Effector memory CD8-positive, alpha-beta T cell (primary cell): ENCODE data around the gene GOLGA6A.
"Not testable (repeated sequence)": the region's sequence is repeated elsewhere in the genome, so short reads cannot be mapped to it uniquely, and the experiment has no call there.

Experiments used
- ATAC-seq: fragments of 150-1000 bp; cut with Tn5 transposase; replicated peaks from 2 replicates; pipeline ENCODE4 v1.10.0; 2021; ENCODE audit warnings: mild to moderate bottlenecking, moderate library complexity
- DNase-seq, 3 experiments: peaks; one replicate each; pipeline ENCODE4 v3.0.0; 2021
- H3K27ac Mint-ChIP-seq, 2 donors: one replicate each; pipeline ENCODE4 v1.8.0; 2022; ENCODE audit warnings: mild to moderate bottlenecking in 2 of 2, mixed read lengths in 2 of 2, moderate library complexity in 2 of 2
- H3K27me3 Mint-ChIP-seq, 2 donors: one replicate each; pipeline ENCODE4 v1.8.0; 2022; ENCODE audit warnings: mixed read lengths in 2 of 2
- H3K36me3 Mint-ChIP-seq: one replicate; pipeline ENCODE4 v1.8.0; 2022; ENCODE audit warnings: mild to moderate bottlenecking, moderate library complexity, mixed read lengths; ENCODE audit not compliant: insufficient read depth
- H3K4me1 Mint-ChIP-seq, 2 donors: one replicate each; pipeline ENCODE4 v1.8.0; 2022; ENCODE audit warnings: low read depth in 2 of 2, mixed read lengths in 2 of 2
- H3K4me3 Mint-ChIP-seq, 2 donors: one replicate each; pipeline ENCODE4 v1.8.0; 2022; ENCODE audit warnings: mild to moderate bottlenecking in 2 of 2, mixed read lengths in 2 of 2, moderate library complexity in 2 of 2
- H3K9me3 Mint-ChIP-seq, 2 donors: one replicate each; pipeline ENCODE4 v1.8.0; 2022; ENCODE audit warnings: mixed read lengths in 2 of 2

The GOLGA6A gene

DNA sequence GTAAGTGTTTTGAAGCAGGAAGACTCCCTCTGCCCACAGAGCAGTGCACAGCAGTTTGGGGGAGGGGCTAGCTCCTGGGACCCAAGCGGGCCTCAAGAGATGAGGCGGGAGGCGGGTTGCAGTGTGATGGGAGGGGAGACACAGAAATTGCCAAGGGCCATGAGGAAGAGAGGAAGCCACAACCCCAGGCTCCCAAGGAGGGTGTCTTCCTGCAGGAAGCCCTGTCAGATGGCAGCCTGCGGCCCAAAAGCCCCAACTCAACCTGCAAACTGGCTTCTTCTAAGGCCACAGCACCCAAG lies 40.7 kb upstream of the GOLGA6A start:
- Mint-ChIP-seq H3K4me1 (peaks cover 0 to 3% of the 10 kb centered on the region in 2 donors), H3K36me3 (no peaks in the 10 kb centered on the region), H3K4me3 (no peak overlapping the region)

DNA sequence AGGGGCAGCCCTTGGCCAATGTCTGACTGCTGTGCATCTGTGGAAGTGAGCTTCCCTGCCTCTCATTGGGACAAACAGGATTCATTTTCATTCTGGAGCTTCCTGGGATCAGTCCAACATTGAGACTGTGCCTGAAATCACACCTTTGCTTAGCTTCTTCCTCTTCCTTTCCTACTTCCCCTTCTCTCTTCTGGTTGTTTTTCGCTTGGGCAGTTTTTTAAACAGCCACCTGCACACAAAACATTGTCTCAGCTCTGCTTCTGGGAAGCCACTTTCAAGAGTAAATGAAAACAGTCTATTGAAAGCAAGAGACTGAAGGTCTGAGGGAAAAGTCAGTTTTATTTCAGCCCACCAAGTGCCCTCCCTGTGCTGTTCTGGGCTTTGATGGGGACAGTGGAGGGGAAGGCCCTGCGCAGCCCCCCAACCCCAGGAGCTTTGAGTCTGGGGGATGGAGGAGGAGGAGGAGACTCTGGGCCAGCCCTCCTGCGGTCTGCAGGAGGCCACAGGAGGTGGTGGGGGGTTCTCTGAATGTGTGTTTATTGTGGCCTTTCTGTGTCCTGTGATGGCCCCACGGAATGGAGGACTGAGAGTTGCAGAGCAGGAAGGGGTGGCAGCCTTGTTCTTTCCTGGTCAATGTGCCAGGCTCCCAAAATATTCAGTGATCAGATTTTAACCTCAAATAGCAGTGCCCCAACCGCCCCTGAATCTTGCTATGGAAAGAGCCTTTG lies 40.2 kb upstream of the GOLGA6A start:
- no peak for ATAC-seq
- no peak for DNase-seq
- H3K27ac Mint-ChIP-seq, result no peak overlapping the region
- no peaks in the 10 kb centered on the region for H3K9me3 Mint-ChIP-seq
- peaks cover 65 to 91% of the 10 kb centered on the region in 2 donors for H3K27me3 Mint-ChIP-seq
- no peak overlapping the region for H3K4me3 Mint-ChIP-seq
- peaks cover 0 to 3% of the 10 kb centered on the region in 2 donors for H3K4me1 Mint-ChIP-seq
- no peaks in the 10 kb centered on the region for H3K36me3 Mint-ChIP-seq

More for the DNA sequence above, 40.7 kb upstream of the GOLGA6A start:
- Mint-ChIP-seq H3K27me3 (peaks cover 60 to 89% of the 10 kb centered on the region in 2 donors), H3K9me3 (no peaks in the 10 kb centered on the region), H3K27ac (no peak overlapping the region)
- no peak for ATAC-seq
- no peak for DNase-seq

DNA sequence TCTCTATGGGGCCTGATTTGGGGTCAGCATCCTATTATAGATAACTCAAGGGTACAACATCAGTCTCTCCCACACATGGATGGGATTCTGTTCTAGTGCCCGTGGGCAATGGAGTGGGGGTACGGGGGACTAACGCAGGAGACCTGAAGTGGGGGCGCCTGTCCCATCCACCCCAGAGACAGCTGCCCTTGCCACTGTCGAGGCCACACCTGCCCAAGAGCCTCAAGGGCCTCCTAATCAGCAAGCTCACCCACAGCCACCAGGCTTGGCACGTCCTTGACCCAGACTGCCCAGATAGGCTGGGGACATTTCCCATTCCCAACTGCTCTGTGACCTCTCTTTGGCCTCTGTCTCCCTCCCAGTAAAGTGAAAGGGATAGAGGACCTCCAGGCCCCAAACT lies 39.5 kb upstream of the GOLGA6A start:
- Mint-ChIP-seq H3K36me3 (no peaks in the 10 kb centered on the region), H3K27me3 (peaks cover 60 to 87% of the 10 kb centered on the region in 2 donors), H3K27ac (no peak overlapping the region), H3K9me3 (no peaks in the 10 kb centered on the region), H3K4me1 (peaks cover 0 to 3% of the 10 kb centered on the region in 2 donors), H3K4me3 (no peak overlapping the region)
- DNase-seq (no peak), ATAC-seq (no peak)

DNA sequence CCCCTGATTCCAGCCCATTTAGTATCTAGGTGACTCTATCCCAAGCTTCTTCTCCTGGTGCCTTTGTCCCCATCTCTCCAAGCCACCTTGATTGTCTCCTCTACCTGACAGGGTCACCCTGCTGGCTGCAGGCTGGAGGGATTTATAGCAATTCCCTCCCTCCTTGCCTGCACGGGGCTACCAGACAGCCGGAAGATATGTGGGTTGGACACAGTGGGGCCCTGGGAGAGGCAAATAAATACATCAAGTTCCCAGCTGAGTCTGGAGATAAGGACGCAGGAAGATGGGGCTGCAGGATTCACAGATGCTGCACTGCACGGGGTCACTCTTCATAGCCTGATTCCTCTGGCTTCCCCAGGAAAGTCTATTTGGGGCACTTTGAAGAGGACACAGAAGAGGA lies 38.7 kb upstream of the GOLGA6A start:
- no peak for DNase-seq
- Mint-ChIP-seq H3K36me3 (no peaks in the 10 kb centered on the region), H3K27me3 (peaks cover 55 to 80% of the 10 kb centered on the region in 2 donors), H3K4me1 (peaks cover 0 to 3% of the 10 kb centered on the region in 2 donors), H3K27ac (no peak overlapping the region), H3K9me3 (no peaks in the 10 kb centered on the region), H3K4me3 (no peak overlapping the region)
- ATAC-seq, result no peak

DNA sequence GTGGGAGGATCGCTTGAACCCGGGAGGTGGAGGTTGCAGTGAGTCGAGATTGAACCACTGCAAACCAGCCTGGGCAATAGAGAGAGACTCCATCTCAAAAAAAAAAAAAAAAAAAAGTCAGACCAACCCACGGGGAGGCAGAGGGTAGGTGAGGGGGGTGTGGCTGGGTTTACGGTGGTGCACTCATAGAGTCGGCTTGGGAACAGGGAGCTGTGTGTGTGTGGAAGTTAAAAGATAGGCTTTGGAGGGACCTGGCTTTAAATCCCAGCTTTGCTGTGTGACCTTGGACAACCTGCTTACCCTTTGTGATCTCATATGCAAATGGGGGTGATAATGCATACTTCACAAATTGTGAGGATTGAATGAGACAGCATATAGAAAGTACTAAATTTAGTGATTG lies 38.1 kb upstream of the GOLGA6A start:
- Mint-ChIP-seq H3K4me1 (peaks cover 0 to 3% of the 10 kb centered on the region in 2 donors), H3K27me3 (peaks cover 50 to 76% of the 10 kb centered on the region in 2 donors), H3K9me3 (no peaks in the 10 kb centered on the region), H3K27ac (no peak overlapping the region), H3K36me3 (no peaks in the 10 kb centered on the region), H3K4me3 (no peak overlapping the region)
- DNase-seq (no peak), ATAC-seq (no peak)

DNA sequence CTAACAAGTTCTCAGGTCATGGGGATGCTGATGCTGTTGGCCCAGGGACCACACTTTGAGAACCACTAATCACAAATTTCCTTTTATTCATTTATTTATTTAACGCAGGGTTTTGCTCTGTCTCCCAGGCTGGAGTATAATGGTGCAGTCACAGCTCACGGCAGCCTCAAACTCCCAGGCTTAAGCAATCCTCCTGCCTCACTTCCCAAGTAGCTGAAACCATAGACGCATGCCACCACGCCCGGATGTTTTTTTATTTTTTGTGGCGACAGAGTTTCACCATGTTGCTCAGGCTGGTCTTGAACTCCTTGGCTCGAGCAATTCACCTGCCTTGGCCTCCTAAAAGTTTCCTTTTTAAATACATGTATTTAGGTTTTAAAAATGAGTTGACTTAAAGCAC lies 27.4 kb upstream of the GOLGA6A start:
- Mint-ChIP-seq H3K4me3 (no peak overlapping the region), H3K27me3 (peaks cover 28 to 52% of the 10 kb centered on the region in 2 donors), H3K36me3 (no peaks in the 10 kb centered on the region), H3K4me1 (peaks cover 0 to 3% of the 10 kb centered on the region in 2 donors), H3K27ac (no peak overlapping the region), H3K9me3 (no peaks in the 10 kb centered on the region)
- DNase-seq, result no peak
- ATAC-seq, result no peak

DNA sequence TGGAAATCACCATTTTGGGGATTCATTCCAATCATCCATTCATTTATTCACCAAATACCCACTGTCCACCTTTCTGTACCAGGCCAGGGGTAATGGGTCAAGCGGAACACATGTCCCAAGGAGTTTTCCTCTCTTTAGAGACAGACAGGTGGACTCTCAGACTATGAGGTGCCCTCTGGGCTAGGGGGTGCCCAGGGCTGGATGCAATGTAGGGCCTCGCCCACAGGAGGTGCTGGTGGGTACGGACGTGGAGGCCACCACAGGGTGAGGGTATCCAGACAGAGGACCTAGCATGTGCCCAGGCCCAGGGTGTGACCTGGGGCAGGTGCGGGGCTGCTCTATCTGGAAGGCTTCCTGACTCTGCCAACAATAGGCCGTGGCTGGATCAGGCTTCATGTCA lies 26.3 kb upstream of the GOLGA6A start:
- H3K36me3 Mint-ChIP-seq, H3K4me1 Mint-ChIP-seq, H3K27ac Mint-ChIP-seq, DNase-seq, H3K4me3 Mint-ChIP-seq, H3K9me3 Mint-ChIP-seq, ATAC-seq: not testable (repeated sequence)
- peaks cover 17 to 41% of the 10 kb centered on the region in 2 donors for H3K27me3 Mint-ChIP-seq

DNA sequence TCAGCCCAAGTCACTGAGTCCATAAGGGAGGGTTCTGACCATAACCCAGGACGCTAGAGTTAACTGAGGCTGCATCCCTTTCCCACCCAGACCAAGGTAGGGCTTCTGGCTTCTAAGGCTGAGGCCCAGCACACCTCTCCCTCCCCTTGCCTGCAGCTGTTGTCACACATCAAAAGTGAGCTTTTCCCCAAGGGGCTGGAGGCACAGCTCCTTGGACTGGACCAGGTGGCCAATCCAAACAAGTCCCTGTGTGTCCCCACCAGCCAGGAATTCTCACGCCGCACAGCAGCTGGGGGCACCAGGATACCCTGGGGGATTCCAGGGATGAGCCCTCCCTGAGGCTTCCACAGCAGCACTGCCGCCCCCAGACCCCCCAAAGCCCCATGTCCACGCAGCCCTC lies 25.8 kb upstream of the GOLGA6A start:
- DNase-seq, result no peak
- H3K27me3 Mint-ChIP-seq, result peaks cover 12 to 36% of the 10 kb centered on the region in 2 donors
- no peak overlapping the region for H3K27ac Mint-ChIP-seq
- no peak overlapping the region for H3K4me3 Mint-ChIP-seq
- H3K9me3 Mint-ChIP-seq, result no peaks in the 10 kb centered on the region
- H3K4me1 Mint-ChIP-seq, result peaks cover 0 to 3% of the 10 kb centered on the region in 2 donors
- no peaks in the 10 kb centered on the region for H3K36me3 Mint-ChIP-seq
- no peak for ATAC-seq

DNA sequence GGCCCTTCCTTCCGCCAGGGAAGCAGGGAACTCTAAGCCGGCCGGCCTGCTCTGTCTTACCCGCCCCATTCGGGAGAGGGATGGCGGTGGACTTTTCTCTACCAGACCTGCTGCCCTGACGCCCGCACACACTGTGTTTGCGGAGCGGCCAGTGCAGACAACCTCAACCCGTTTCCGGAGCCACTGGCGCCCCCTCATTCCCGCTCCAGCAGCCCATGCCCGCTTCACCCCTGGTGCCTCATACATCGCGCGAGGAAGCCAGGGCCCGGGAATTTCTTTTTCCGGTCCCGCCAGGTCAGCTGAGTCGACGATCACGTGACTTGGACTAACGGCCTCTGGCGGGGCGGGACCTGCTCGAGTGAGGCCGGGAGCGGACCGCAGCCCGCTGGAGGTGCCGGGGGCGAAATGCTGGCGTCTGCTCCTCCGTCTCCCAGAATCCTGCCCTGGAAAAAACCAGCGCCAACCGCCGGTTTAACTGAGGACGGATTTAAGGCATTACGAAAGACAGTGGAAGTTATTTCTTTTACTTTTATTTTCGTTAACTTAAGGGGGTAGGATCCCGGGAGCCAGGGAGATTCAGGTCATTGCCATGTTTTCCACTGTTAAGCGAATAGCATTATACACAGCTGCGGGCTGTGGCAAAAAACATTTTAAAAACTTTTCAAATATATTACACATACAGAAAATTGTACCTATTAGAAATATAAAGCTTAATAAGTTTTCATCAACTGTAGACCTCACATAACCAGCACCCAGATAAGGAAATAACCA lies 17.8 kb upstream of the GOLGA6A start:
- not testable (repeated sequence) for H3K36me3 Mint-ChIP-seq, H3K9me3 Mint-ChIP-seq, H3K4me1 Mint-ChIP-seq, H3K27me3 Mint-ChIP-seq
- peak overlapping the region; percentile 82 to 93 for H3K27ac Mint-ChIP-seq
- DNase-seq, result peak; percentile 21 to 47 (median 25)
- H3K4me3 Mint-ChIP-seq, result peak overlapping the region; percentile 82 to 88
- ATAC-seq, result peak; percentile 78

DNA sequence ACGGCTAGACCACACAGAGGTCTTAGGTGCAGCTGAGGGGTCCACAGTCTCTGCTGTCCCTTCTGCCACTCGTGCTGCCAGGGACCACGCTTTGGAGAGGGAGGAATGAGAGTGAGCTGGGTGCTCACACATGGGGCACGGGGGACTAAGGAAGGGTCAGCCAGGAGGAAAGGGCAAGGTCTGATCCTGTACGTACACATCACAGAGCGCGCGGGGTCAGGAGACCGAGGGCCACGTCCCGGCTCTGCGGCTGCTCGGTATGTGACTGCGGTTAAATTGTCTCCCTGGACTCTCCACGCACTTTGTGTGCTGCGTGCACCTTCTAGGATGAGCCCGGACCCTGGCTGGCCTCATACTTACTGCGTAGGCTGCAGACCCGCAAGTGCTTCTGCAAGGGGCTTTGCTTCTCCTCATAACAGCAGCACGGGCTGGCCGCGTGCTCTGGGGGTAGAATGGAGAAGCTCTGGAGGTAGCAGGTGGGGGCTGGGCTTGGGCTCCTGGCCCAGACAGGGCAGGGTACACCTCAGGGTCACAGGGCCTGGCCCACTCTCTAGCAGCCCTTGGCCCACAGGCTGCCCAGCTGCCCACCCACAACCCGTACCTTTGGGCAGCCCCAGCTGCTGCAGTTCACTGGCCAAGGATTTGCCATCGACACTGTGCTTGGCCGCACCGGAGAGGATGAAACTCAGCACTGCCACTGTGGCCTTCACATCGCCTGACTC lies 14.6 kb upstream of the GOLGA6A start:
- H3K36me3 Mint-ChIP-seq, H3K4me1 Mint-ChIP-seq, ATAC-seq, H3K9me3 Mint-ChIP-seq, H3K4me3 Mint-ChIP-seq, DNase-seq, H3K27ac Mint-ChIP-seq, H3K27me3 Mint-ChIP-seq: not testable (repeated sequence)

DNA sequence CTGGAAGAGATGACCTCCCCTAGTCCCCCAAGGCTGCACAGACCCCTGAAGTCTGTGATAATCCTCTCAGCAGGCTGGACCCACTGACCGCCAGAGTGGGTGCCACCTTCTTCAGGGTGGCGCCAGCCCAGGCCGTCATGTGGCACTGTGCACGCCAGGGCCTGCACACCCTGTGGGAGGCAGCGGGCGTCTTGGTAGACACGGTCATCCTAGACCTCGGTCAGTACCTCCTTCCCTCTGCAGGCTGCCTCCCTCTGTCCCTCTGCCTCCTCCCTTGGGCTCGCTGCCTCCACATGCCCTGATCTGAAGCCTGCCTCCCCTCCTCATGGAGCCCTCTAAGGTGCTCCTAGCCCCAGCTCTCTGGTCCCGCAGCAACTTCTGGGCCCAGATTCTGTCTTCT lies 13.3 kb upstream of the GOLGA6A start:
- H3K27me3 Mint-ChIP-seq, H3K4me1 Mint-ChIP-seq, H3K9me3 Mint-ChIP-seq, H3K4me3 Mint-ChIP-seq, H3K36me3 Mint-ChIP-seq, ATAC-seq, H3K27ac Mint-ChIP-seq, DNase-seq: not testable (repeated sequence)

DNA sequence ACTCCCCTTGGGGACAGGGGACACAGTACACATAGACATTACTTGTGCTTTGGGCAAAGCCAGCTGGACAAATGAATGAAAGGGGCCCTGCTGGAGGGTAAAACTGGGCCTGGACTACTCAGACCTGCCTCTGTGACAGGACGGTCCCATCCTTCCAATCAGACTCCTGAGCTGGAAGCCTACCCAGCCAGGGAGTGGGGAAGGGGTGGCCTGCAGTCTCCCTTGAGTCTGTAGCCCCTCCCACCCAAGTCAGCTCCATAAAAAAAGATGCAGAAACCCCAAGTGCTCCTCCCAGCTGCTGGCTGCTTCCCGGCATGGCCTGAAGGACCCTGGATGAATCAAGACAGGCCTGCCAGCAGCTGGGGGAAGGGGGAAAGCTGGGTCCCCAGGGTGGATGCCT lies 12.2 kb upstream of the GOLGA6A start:
- not testable (repeated sequence) for H3K9me3 Mint-ChIP-seq, H3K4me1 Mint-ChIP-seq, DNase-seq, H3K36me3 Mint-ChIP-seq, H3K27me3 Mint-ChIP-seq, H3K27ac Mint-ChIP-seq, H3K4me3 Mint-ChIP-seq, ATAC-seq

DNA sequence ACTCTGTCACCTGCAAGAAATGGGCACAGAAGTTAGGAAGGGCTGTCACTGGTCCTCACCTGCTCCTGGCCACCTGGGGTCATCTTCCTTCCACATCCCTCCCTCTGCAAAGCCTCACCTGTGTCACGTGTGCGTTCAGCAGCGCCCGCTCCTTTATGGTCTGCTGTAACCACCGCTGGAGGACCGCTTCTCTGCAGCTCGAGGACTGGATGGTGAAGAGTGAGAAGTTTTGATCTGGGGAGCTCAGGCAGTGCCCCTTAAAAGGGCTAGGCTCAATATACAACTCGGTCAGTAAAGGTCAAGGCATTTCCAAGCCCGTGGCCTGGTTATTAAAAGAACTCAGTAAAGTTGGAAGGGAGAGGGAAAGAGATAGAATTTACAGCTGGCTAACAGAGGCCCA lies 6.6 kb downstream of the GOLGA6A start:
- not testable (repeated sequence) for DNase-seq, ATAC-seq, H3K27me3 Mint-ChIP-seq, H3K4me1 Mint-ChIP-seq, H3K27ac Mint-ChIP-seq, H3K4me3 Mint-ChIP-seq, H3K36me3 Mint-ChIP-seq, H3K9me3 Mint-ChIP-seq
